GM23338 (cell line): ENCODE data around the gene MYLK. TPM values are rescaled to one million over a fixed set of nuclear protein-coding genes. Genes with fewer than 3 reads are reported as not detected.

ENCODE experiments used
- ATAC-seq: fragments of 200-7000 bp; cut with Tn5 transposase; 3 replicates; pipeline ENCODE4 v1.9.1; 2020
- DNase-seq: peaks from one replicate; pipeline ENCODE4 v3.0.0-alpha.2; 2015; ENCODE audit warnings: low spot score
- H2AFZ ChIP-seq: fragments of 200-600 bp; sonication (generic); 2 replicates; pipeline ENCODE4 v1.8.0; 2016; ENCODE audit warnings: antibody characterized with exemption, mild to moderate bottlenecking, moderate library complexity
- H3F3A ChIP-seq: fragments of 200-600 bp; sonication (generic); replicated peaks from 2 replicates; pipeline ENCODE4 v1.8.0; 2017; ENCODE audit warnings: antibody characterized with exemption, mixed run types, low read depth
- H3K27ac ChIP-seq: fragments of 200-600 bp; sonication (generic); 2 replicates; pipeline ENCODE4 v1.6.1; 2016; ENCODE audit warnings: low read depth
- H3K27me3 ChIP-seq: fragments of 200-600 bp; sonication (generic); 2 replicates; pipeline ENCODE4 v1.8.0; 2016; ENCODE audit warnings: mild to moderate bottlenecking, mixed run types, moderate library complexity; ENCODE audit not compliant: insufficient read depth
- H3K36me3 ChIP-seq: fragments of 200-600 bp; sonication (generic); 2 replicates; pipeline ENCODE4 v1.8.0; 2016; ENCODE audit warnings: mild to moderate bottlenecking; ENCODE audit not compliant: insufficient read depth
- H3K4me1 ChIP-seq: fragments of 200-600 bp; sonication (generic); 2 replicates; pipeline ENCODE4 v1.8.0; 2016; ENCODE audit warnings: mild to moderate bottlenecking, moderate library complexity; ENCODE audit not compliant: insufficient read depth
- H3K4me2 ChIP-seq: fragments of 200-600 bp; sonication (generic); 2 replicates; pipeline ENCODE4 v1.7.1; 2017; ENCODE audit warnings: mixed run types
- H3K4me3 ChIP-seq: fragments of 200-600 bp; sonication (generic); 2 replicates; pipeline ENCODE4 v1.6.1; 2016; ENCODE audit warnings: mixed run types
- H3K79me2 ChIP-seq: fragments of 200-600 bp; sonication (generic); replicated peaks from 2 replicates; pipeline ENCODE4 v1.8.0; 2017; ENCODE audit warnings: mild to moderate bottlenecking; ENCODE audit not compliant: insufficient read depth
- H3K9me2 ChIP-seq: fragments of 200-600 bp; sonication (generic); 2 replicates; pipeline ENCODE4 v1.8.0; 2017; ENCODE audit not compliant: insufficient read depth
- H4K20me1 ChIP-seq: fragments of 200-600 bp; sonication (generic); replicated peaks from 2 replicates; pipeline ENCODE4 v1.8.0; 2017; ENCODE audit warnings: mild to moderate bottlenecking; ENCODE audit not compliant: insufficient read depth
- H3K27ac Mint-ChIP-seq: 2 replicates; pipeline ENCODE4 v1.8.0; 2020; ENCODE audit warnings: inconsistent platforms, mild to moderate bottlenecking, moderate library complexity, mixed read lengths
- H3K27me3 Mint-ChIP-seq: 3 replicates; pipeline ENCODE4 v1.8.0; 2022; ENCODE audit warnings: low read depth, mild to moderate bottlenecking, moderate library complexity, mixed read lengths, inconsistent platforms; ENCODE audit not compliant: insufficient read depth, poor library complexity
- H3K36me3 Mint-ChIP-seq: 3 replicates; pipeline ENCODE4 v1.8.0; 2021; ENCODE audit warnings: low read depth, mild to moderate bottlenecking, inconsistent platforms, moderate library complexity, mixed read lengths
- H3K4me1 Mint-ChIP-seq: 3 replicates; pipeline ENCODE4 v1.8.0; 2020; ENCODE audit warnings: mild to moderate bottlenecking, inconsistent platforms, mixed read lengths
- H3K4me3 Mint-ChIP-seq: 3 replicates; pipeline ENCODE4 v1.8.0; 2021; ENCODE audit warnings: moderate library complexity, mild to moderate bottlenecking, inconsistent platforms, mixed read lengths
- H3K9me3 Mint-ChIP-seq: 3 replicates; pipeline ENCODE4 v1.8.0; 2020; ENCODE audit warnings: moderate library complexity, mild to moderate bottlenecking, inconsistent platforms, mixed read lengths
- CREB1 ChIP-seq: fragments of 250-450 bp; sonication (Bioruptor Pico); IDR thresholded peaks from 2 replicates; pipeline ENCODE4 v1.5.0; 2020; ENCODE audit warnings: low read depth, mild to moderate bottlenecking, moderate library complexity
- EZH2phosphoT487 ChIP-seq: fragments of 200-600 bp; sonication (generic); IDR thresholded peaks from one replicate; pipeline ENCODE4 v1.8.1; 2018; ENCODE audit warnings: antibody characterized with exemption; ENCODE audit not compliant: unreplicated experiment
- JUNB ChIP-seq: IDR thresholded peaks from one replicate; pipeline ENCODE4 v1.6.1; 2016; ENCODE audit warnings: antibody characterized with exemption; ENCODE audit not compliant: unreplicated experiment
- NANOG ChIP-seq: IDR thresholded peaks from 2 replicates; pipeline ENCODE4 v1.6.1; 2016; ENCODE audit warnings: antibody characterized with exemption, borderline replicate concordance
- POLR2AphosphoS5 ChIP-seq: IDR thresholded peaks from 2 replicates; pipeline ENCODE4 v1.6.1; 2016; ENCODE audit warnings: antibody characterized with exemption, low read depth
- STAT1 ChIP-seq: IDR thresholded peaks from one replicate; pipeline ENCODE4 v1.6.1; 2016; ENCODE audit warnings: antibody characterized with exemption; ENCODE audit not compliant: unreplicated experiment
- ZNF114 ChIP-seq: fragments of 250-450 bp; sonication (Bioruptor Pico); IDR thresholded peaks from 2 replicates; pipeline ENCODE4 v1.5.0; 2020; ENCODE audit warnings: mild to moderate bottlenecking, moderate library complexity
- ZNF331 ChIP-seq: fragments of 250-450 bp; sonication (Bioruptor Pico); IDR thresholded peaks from 2 replicates; pipeline ENCODE4 v1.5.0; 2020; ENCODE audit warnings: low read depth, mild to moderate bottlenecking, moderate library complexity
- polyA plus RNA-seq: library from polyadenylated mRNA; unstranded; fragments of >200 nt; fragmentation: Nextera tagmentation; extraction: Ambion mirVana; gene quantifications from 2 replicates; pipeline ENCODE4 v1.2.1, GENCODE V29; 2016
- total RNA-seq: library from RNA; depleted of rRNA; stranded (reverse); fragments of >200 nt; shearing (Covaris generic); gene quantifications from 2 replicates; pipeline ENCODE4 v1.2.3, GENCODE V29; 2014
- TF ChIP-seq, protein P1 (sequence below): fragments of 250-450 bp; sonication (Bioruptor Pico); IDR thresholded peaks from 2 replicates; pipeline ENCODE4 v1.5.0; 2020; ENCODE audit warnings: mild to moderate bottlenecking, moderate library complexity
- TF ChIP-seq, protein P2 (sequence below): IDR thresholded peaks from 2 replicates; pipeline ENCODE4 v1.6.1; 2016; ENCODE audit warnings: antibody characterized with exemption
- TF ChIP-seq, protein P3 (sequence below): IDR thresholded peaks from one replicate; pipeline ENCODE4 v1.6.1; 2018; ENCODE audit warnings: antibody characterized with exemption; ENCODE audit not compliant: unreplicated experiment

Gene MYLK
- total and polyA plus RNA-seq, 2 experiments from 2014 or later = 11.5 to 17.9 TPM

DNA sequence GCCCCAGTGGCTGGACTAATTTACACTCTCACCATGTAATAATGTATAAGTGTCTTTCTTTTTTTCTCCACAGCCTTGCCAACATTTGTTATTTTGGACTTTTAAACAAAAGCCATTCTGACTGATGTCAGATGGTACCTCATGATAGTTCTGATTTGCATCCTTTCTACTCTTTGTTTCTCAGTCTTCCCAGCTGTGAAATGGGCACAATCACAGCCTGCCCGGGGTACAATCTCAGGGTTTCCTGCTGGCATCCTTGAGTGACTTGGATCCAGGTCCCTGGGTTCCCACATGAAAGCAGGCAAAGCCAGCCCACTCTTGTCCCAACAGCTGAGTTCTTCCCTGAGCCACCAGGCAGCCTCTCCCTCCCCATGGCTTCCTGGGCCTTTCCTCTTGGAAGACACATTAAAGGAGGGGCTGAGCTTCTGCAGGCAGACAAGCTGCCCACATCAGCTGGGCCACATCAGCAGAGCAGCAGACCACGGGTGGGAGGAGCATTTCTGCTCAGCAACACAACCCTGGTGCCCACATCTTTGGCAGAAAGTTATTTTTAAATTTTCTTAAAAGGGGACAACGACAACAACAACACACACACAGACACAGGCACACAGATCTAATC is 82.0 kb downstream of the MYLK start:
- Mint-ChIP-seq H3K9me3 (no peaks in the 10 kb centered on the region), H3K4me3 (no peak overlapping the region), H3K4me1 (peaks cover 6% of the 10 kb centered on the region), H3K27me3 (peaks cover 2% of the 10 kb centered on the region), H3K36me3 (no peaks in the 10 kb centered on the region), H3K27ac (no peak overlapping the region)
- Histone ChIP-seq H3K4me1 (no peaks in the 10 kb centered on the region), H3F3A (no peaks in the 10 kb centered on the region), H3K79me2 (no peaks in the 10 kb centered on the region), H2AFZ (no peak overlapping the region), H3K4me2 (no peak overlapping the region), H3K27me3 (no peaks in the 10 kb centered on the region), H3K36me3 (no peaks in the 10 kb centered on the region), H4K20me1 (no peaks in the 10 kb centered on the region; the same call in 1 of the 2 replicates), H3K4me3 (no peak overlapping the region), H3K27ac (no peak overlapping the region), H3K9me2 (no peaks in the 10 kb centered on the region)
- ATAC-seq (no peak), DNase-seq (no peak)
- TF ChIP-seq EZH2phosphoT487 (no peak), ZNF114 (CRISPR knock-in tag) (no peak), POLR2AphosphoS5 (no peak), CREB1 (CRISPR knock-in tag) (no peak), ZNF331 (CRISPR knock-in tag) (no peak), NANOG (no peak), STAT1 (no peak), JUNB (no peak)
- TF ChIP-seq, protein P1, sequence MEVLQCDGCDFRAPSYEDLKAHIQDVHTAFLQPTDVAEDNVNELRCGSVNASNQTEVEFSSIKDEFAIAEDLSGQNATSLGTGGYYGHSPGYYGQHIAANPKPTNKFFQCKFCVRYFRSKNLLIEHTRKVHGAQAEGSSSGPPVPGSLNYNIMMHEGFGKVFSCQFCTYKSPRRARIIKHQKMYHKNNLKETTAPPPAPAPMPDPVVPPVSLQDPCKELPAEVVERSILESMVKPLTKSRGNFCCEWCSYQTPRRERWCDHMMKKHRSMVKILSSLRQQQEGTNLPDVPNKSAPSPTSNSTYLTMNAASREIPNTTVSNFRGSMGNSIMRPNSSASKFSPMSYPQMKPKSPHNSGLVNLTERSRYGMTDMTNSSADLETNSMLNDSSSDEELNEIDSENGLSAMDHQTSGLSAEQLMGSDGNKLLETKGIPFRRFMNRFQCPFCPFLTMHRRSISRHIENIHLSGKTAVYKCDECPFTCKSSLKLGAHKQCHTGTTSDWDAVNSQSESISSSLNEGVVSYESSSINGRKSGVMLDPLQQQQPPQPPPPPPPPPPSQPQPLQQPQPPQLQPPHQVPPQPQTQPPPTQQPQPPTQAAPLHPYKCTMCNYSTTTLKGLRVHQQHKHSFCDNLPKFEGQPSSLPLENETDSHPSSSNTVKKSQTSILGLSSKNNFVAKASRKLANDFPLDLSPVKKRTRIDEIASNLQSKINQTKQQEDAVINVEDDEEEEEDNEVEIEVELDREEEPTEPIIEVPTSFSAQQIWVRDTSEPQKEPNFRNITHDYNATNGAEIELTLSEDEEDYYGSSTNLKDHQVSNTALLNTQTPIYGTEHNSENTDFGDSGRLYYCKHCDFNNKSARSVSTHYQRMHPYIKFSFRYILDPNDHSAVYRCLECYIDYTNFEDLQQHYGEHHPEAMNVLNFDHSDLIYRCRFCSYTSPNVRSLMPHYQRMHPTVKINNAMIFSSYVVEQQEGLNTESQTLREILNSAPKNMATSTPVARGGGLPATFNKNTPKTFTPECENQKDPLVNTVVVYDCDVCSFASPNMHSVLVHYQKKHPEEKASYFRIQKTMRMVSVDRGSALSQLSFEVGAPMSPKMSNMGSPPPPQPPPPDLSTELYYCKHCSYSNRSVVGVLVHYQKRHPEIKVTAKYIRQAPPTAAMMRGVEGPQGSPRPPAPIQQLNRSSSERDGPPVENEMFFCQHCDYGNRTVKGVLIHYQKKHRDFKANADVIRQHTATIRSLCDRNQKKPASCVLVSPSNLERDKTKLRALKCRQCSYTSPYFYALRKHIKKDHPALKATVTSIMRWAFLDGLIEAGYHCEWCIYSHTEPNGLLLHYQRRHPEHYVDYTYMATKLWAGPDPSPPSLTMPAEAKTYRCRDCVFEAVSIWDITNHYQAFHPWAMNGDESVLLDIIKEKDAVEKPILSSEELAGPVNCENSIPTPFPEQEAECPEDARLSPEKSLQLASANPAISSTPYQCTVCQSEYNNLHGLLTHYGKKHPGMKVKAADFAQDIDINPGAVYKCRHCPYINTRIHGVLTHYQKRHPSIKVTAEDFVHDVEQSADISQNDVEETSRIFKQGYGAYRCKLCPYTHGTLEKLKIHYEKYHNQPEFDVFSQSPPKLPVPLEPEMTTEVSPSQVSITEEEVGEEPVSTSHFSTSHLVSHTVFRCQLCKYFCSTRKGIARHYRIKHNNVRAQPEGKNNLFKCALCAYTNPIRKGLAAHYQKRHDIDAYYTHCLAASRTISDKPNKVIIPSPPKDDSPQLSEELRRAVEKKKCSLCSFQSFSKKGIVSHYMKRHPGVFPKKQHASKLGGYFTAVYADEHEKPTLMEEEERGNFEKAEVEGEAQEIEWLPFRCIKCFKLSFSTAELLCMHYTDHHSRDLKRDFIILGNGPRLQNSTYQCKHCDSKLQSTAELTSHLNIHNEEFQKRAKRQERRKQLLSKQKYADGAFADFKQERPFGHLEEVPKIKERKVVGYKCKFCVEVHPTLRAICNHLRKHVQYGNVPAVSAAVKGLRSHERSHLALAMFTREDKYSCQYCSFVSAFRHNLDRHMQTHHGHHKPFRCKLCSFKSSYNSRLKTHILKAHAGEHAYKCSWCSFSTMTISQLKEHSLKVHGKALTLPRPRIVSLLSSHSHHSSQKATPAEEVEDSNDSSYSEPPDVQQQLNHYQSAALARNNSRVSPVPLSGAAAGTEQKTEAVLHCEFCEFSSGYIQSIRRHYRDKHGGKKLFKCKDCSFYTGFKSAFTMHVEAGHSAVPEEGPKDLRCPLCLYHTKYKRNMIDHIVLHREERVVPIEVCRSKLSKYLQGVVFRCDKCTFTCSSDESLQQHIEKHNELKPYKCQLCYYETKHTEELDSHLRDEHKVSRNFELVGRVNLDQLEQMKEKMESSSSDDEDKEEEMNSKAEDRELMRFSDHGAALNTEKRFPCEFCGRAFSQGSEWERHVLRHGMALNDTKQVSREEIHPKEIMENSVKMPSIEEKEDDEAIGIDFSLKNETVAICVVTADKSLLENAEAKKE = no peak
- TF ChIP-seq, protein P2, sequence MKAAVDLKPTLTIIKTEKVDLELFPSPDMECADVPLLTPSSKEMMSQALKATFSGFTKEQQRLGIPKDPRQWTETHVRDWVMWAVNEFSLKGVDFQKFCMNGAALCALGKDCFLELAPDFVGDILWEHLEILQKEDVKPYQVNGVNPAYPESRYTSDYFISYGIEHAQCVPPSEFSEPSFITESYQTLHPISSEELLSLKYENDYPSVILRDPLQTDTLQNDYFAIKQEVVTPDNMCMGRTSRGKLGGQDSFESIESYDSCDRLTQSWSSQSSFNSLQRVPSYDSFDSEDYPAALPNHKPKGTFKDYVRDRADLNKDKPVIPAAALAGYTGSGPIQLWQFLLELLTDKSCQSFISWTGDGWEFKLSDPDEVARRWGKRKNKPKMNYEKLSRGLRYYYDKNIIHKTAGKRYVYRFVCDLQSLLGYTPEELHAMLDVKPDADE = no peak
- TF ChIP-seq, protein P3, sequence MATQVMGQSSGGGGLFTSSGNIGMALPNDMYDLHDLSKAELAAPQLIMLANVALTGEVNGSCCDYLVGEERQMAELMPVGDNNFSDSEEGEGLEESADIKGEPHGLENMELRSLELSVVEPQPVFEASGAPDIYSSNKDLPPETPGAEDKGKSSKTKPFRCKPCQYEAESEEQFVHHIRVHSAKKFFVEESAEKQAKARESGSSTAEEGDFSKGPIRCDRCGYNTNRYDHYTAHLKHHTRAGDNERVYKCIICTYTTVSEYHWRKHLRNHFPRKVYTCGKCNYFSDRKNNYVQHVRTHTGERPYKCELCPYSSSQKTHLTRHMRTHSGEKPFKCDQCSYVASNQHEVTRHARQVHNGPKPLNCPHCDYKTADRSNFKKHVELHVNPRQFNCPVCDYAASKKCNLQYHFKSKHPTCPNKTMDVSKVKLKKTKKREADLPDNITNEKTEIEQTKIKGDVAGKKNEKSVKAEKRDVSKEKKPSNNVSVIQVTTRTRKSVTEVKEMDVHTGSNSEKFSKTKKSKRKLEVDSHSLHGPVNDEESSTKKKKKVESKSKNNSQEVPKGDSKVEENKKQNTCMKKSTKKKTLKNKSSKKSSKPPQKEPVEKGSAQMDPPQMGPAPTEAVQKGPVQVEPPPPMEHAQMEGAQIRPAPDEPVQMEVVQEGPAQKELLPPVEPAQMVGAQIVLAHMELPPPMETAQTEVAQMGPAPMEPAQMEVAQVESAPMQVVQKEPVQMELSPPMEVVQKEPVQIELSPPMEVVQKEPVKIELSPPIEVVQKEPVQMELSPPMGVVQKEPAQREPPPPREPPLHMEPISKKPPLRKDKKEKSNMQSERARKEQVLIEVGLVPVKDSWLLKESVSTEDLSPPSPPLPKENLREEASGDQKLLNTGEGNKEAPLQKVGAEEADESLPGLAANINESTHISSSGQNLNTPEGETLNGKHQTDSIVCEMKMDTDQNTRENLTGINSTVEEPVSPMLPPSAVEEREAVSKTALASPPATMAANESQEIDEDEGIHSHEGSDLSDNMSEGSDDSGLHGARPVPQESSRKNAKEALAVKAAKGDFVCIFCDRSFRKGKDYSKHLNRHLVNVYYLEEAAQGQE = no peak
